ENCODE data around the gene FAAP100.

- TF ChIP-seq CTCF (IDR thresholded peaks at IDR 0.05) = no peak
- TF ChIP-seq POLR2A (IDR thresholded peaks at IDR 0.05) = no peak
Measured at GRCh38 chr17:81493198-81494038, 58.7 kb downstream of the FAAP100 start.
